ENCODE measurements around the gene UVRAG. TPM values are rescaled to one million over a fixed set of nuclear protein-coding genes. Genes with fewer than 3 reads are reported as not detected.

UVRAG gene
- total RNA-seq, 1 donor from 2014 or later, result 14.7 TPM

- peak within 1 kb of the TSS; percentile 51 for H3K27ac ChIP-seq
- no peak for DNase-seq (ENCODE audit: extremely low spot score in 2 of 2)
- intact Hi-C loops (cut with DNase I), result no loop called here
- no peaks in the 10 kb centered on the region for H3K27me3 ChIP-seq
- TF ChIP-seq POLR2A (IDR thresholded peaks at IDR 0.05), result no peak
- TF ChIP-seq POLR2AphosphoS5 (IDR thresholded peaks at IDR 0.05; ENCODE audit: insufficient read depth in 1 of 2, low read depth in 1 of 2), result peak in 1 of 2 donors; percentile 40
- no peak for TF ChIP-seq CTCF (IDR thresholded peaks at IDR 0.05)
- H3K4me3 ChIP-seq, result peak within 1 kb of the TSS; percentile 49 to 52
- no peaks in the 10 kb centered on the region for H3K36me3 ChIP-seq
- H3K4me1 ChIP-seq, result peaks cover 21% of the 10 kb centered on the region
- no peaks in the 10 kb centered on the region for H3K9me3 ChIP-seq
Measured at GRCh38 chr11:75768112-75768908, 46.7 kb upstream of the UVRAG start, which contains the start of gene DGAT2. Gene DGAT2 (plus strand): TSS chr11:75768778. CDS start chr11:75768992, 214 bp downstream.

DNA sequence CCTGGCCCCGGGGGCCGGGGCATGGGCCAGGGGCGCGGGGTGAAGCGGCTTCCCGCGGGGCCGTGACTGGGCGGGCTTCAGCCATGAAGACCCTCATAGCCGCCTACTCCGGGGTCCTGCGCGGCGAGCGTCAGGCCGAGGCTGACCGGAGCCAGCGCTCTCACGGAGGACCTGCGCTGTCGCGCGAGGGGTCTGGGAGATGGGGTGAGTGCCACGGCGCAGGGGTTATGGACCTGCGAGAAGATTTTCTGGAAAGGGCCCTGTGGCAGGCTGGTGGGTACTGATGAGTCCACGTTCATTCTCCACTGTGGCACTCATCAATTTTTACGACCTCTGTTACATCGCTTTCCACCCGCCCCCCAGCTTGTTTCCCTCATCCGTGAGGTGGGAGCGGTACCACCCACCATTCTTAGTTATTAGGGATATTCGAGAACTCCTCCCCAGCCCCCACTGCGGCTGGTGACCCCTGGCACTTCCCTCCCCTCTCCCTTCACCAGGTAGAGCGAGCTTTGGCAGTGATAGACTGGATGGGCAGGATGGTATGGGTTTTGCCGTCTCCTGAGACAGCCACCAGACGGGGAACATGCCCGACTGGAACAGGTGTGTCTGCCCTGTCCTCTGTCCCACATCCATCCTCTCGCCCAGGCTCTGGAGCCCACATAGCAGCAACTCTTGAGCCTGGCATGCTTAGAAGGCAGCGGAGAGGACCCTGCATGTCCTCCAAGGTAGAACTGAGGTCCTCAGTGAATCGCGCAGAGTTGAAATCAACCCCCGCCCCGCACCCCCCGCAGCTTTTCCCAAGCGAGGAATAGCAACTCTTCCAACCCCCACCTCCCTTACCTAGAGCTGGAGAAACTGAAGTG lies 45.9 kb upstream of the UVRAG start:
- peak overlapping the region; percentile 49 to 52 for H3K4me3 ChIP-seq
- TF ChIP-seq POLR2AphosphoS5 (IDR thresholded peaks at IDR 0.05; ENCODE audit: insufficient read depth in 1 of 2, low read depth in 1 of 2) (no peak), CTCF (IDR thresholded peaks at IDR 0.05) (no peak), POLR2A (IDR thresholded peaks at IDR 0.05) (no peak)
- H3K9me3 ChIP-seq, result no peaks in the 10 kb centered on the region
- no peak for DNase-seq (ENCODE audit: extremely low spot score in 2 of 2)
- H3K36me3 ChIP-seq, result no peaks in the 10 kb centered on the region
- H3K4me1 ChIP-seq, result peaks cover 21% of the 10 kb centered on the region
- H3K27me3 ChIP-seq, result no peaks in the 10 kb centered on the region
- peak overlapping the region; percentile 51 for H3K27ac ChIP-seq
- intact Hi-C loops (cut with DNase I), result no loop called here

DNA sequence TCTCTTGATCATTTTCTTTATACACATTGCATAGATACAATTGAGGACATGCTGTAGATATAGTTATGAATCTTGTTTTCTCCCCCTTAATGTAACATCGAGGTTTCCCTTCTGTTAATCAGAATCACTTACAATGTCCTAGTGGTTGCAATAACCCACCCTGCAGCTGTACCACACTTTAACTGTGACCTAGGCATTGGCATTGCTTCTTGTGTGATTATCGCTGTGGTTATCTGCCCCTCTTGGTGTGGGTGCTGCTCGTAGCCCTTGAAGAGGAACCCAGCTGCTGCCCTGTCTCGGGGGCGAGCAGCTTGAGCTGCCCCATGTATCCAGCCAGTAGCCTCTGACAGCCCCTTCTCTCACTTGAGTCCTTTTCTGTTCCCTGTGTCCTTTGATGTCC lies 44.9 kb upstream of the UVRAG start:
- H3K9me3 ChIP-seq, result no peaks in the 10 kb centered on the region
- H3K27me3 ChIP-seq, result no peaks in the 10 kb centered on the region
- H3K4me1 ChIP-seq, result peaks cover 21% of the 10 kb centered on the region
- H3K4me3 ChIP-seq, result peak overlapping the region in 1 of 2 donors; percentile 49
- TF ChIP-seq POLR2A (IDR thresholded peaks at IDR 0.05) (no peak), POLR2AphosphoS5 (IDR thresholded peaks at IDR 0.05; ENCODE audit: insufficient read depth in 1 of 2, low read depth in 1 of 2) (no peak), CTCF (IDR thresholded peaks at IDR 0.05) (no peak)
- intact Hi-C loops (cut with DNase I), result no loop called here
- no peak overlapping the region for H3K27ac ChIP-seq
- DNase-seq (ENCODE audit: extremely low spot score in 2 of 2), result no peak
- no peaks in the 10 kb centered on the region for H3K36me3 ChIP-seq

DNA sequence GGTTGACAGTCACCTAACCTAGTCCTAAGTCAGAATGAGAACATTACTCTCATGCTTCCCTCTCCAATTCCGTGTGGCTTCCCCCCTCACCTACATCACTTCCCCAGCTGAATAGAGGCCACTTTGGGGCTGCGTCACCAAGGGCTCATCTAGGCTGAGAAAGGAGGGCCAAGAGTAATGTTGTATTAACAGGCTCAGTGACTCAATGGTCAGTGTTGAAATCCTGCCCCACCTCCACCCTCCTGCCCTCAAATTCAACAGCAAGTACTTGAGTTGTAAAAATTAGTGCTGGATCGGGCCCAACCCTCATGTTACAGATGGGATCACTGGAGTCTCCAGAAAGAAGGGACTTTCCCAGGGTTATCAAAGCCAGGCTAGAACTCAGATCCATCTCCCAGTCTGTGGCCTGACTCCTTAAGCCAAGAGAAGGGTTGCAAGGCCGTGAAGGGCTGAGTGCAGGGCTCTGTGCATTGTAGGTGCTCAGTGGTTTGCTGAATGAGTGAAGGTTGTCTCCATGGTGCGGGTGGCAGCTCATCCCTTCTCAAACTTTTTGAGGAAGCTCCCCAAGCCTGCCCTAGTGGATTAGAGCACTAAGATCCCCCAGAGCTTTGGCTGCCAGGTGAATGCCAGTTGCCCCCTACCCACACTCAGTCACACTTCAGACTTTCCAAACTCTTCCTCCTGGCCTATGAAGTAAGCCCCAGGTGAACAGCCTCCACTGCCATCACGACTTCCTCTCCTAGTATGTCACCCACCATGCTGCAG lies 43.2 kb upstream of the UVRAG start:
- intact Hi-C loops (cut with DNase I), result no loop called here
- Histone ChIP-seq H3K4me1 (peaks cover 21% of the 10 kb centered on the region), H3K36me3 (no peaks in the 10 kb centered on the region), H3K4me3 (no peak overlapping the region), H3K9me3 (no peaks in the 10 kb centered on the region), H3K27me3 (no peaks in the 10 kb centered on the region), H3K27ac (no peak overlapping the region)
- no peak for TF ChIP-seq POLR2AphosphoS5 (IDR thresholded peaks at IDR 0.05; ENCODE audit: insufficient read depth in 1 of 2, low read depth in 1 of 2)
- no peak for TF ChIP-seq POLR2A (IDR thresholded peaks at IDR 0.05)
- TF ChIP-seq CTCF (IDR thresholded peaks at IDR 0.05), result no peak
- DNase-seq (ENCODE audit: extremely low spot score in 2 of 2), result no peak
